NCI-H1694 treated with DMSO at 0.1 percent for 48 hours (cell line): ENCODE data around the gene SEMA3G.

ENCODE experiments used
- DNase-seq: peaks from one replicate; lab custom pipeline; 2025; lab: John Stamatoyannopoulos, UW

The SEMA3G gene

DNA sequence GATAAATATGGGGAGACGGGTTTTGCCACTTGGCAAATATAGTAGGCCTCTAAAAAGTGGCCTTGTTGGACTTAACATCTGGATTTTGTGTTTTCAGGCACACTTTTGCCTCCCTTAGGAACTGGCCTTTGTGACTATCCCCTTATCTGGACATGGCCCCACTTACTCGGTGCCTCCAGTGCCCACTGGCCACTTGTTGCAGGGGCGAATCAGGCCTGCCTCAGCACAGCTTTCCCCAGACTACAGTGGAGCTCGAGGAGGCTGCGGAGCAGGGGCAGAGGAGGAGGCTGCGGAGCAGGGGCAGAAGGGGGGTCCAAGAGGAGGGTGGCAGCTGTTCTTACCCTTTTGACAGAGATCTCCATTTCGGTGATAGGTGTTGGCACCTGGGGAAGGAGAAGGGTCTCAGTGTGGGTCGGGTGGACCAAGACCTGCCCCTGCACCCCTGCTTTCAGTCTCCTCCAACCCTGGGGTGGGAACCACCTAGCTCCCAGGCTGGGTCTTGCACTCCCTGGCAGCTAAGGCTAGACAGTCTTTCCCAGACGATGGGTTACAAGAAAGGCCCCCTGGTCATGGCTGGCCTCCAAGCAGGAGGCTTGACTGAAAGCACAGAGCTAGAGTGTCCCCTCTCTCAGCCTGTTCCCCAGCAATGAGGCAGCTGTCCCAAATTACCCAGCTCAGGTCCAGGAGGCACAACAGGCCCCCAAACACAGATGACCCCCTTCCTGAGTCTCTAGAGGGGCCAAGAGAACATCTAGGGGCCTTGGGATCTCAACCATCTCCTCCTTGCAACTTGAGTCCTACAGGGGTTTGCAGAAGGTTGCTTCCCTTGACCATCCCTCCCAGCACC is 6.1 kb downstream of the SEMA3G start:
- DNase-seq = no peak

DNA sequence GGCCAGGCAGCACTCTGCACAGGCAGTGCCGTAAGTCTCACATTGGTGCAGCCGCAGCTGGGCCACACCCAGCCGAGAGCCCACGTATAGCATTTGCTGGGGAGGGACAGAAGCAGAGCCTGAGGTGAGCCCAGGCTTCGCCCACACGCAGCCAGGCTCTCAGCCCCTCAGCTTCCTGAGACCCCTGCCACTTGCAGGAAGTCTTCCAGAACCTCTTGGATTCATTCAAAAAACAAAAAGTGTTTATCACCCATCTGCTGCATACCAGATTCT is 6.9 kb downstream of the SEMA3G start:
- DNase-seq = no peak

DNA sequence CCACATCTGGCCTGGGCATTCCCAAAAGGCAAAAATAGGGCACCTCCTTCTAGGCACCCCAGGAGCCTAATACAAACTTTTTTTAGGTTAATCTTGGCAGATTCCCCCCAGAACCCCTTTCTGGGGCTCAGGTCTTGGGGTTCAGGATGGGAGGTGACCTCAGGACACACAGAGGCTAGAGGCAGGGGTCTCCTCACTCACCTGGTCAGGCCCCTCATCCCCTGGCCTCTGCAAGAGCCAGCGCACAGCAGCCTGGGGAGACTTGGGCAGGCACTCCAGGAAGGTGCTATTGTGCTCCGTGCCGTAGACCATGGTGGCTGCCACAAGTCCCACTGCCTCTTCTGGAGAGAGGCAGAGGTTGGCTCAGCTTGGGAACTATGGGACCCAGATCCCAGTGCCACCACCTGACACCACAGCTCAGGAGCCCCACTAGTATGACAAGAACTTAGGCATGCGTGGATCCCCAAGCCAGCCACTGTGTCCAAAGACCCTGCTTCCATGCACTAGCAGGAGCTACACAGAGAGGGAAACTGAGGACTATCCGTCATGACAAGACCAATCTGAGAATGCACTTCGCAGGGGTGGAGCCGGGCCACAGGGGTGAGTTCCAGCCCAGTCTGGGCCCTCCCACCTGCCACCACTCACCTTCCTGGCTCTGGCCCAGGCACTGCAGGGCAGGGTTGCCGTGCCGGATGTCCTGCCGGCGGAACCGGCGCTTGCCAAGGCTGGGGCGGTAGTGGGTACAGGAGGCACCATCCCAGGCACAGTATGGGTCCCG is 7.4 kb downstream of the SEMA3G start:
- DNase-seq = no peak

DNA sequence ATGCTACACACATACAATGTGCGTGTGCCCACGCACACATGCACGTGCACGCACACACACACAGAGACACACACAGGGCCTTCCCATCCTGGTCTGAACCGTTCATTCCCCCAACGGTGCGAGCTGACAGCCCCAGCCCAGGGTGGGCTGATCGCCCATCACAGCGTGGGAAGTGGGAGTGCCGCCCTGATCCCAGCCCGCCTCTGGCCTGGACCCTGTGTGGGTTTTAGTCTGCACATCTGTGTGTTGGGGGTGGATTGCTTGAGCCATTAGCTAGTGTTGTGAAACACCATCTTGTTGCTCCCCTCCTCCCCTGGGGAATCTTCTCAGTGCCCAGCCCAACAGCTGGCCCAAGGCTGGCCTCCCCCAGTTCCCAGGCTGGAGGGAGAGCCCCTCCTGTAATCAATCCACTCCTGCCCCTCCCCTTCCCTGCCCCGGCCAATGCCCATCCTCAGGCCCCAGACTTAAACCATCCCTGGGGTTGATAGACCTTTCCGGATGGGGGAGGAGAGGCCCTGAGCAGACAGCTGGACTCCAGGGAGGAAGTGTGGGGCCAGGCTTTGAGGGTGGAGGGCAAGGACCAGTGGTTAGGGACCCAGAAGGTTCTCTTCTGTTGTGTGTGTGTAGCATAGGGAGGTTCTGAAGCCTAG is 8.3 kb downstream of the SEMA3G start:
- no peak for DNase-seq

DNA sequence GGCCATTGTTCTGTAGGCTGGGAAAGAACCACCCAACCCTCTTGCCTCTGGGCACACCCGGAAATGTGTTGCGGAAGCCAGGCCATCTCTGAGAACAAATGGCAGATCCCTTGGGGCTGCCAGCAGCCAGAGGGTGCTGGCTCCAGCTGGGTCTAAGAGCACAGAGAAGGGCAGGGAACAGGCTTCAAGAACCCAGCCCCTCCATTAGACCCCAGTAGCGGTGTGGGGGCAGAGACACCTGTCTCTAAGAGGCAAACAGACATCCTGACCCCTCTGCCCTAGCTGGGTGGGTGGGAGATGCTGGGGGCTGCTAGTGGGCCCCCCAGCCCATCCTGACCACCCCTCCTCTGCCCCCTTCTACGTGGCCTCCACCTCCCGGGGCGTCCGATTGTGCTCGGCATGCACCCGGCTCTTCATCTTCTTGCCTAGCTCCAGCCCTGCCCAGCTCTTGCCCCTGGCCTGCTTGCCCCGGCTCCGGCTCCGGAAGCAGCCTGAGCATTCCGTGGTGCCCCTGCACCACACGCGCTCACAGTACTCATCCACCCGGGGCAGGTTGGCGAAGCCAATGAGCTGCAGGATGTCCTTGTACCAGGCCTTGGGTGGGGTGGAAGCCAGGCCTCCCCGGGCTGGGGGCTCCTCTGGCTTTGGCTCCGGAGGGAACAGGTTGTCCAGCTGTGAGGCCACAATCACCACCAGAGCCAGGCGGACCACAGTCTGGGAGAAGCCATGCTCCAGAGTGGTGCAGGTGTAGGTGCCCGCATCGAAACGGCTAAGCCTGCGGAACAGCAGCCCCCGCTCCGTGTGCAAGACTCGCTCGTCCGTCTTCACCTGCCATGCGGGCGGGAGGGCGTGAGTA is 9.4 kb downstream of the SEMA3G start:
- DNase-seq = no peak

DNA sequence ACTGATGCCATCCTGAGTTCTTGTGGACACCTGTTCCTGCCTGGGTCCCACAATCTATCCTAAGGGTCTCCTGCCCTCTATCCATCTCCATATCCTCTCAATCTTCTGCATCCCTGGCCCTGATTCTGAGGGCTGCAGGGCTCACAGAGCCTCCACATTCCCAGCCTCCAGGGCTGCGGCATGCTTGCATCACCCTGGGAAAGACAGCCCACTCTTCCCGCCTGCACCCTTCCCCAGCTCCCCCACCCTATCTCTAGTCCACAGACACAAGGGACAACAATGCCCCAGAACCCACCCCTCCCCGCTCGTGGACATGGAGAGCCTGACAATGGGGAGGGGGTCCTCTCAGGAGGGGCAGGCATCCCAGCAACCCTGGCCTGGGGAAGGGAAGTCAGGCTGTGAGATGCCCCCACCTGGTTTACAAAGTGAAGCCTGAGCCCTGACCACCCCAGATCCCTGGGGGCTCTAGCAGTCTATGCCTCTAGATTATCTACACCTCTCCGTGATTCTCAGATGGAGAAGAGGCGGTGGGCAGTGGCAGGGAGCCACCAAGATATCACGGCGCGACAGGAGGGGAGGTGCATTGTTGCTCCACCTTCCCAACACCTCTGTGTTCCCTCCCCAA is 10.3 kb downstream of the SEMA3G start:
- DNase-seq = no peak

DNA sequence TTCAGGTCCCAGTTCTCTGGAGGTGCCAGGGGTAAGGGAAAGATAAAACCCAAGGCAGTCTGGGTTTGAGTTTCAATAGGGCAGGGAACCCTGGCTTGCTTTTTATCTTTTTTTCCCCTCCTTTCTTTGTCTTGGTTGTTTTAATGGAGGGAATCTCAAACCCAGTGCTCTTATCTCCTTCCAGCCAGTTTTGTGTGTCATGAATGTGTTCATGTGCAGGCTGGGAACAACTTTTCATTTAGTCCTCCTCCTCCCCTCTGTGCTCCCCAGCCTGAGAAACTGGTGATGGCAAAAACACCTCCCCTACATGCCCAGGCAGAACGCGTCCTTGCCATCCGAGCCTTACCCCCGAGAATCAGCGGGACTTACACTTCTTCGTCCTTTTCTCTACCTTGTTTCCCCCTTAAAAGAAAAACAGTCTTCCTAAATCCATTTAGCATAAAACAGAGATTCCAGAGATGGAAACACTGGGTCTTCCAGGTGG is 10.9 kb downstream of the SEMA3G start:
- no peak for DNase-seq

DNA sequence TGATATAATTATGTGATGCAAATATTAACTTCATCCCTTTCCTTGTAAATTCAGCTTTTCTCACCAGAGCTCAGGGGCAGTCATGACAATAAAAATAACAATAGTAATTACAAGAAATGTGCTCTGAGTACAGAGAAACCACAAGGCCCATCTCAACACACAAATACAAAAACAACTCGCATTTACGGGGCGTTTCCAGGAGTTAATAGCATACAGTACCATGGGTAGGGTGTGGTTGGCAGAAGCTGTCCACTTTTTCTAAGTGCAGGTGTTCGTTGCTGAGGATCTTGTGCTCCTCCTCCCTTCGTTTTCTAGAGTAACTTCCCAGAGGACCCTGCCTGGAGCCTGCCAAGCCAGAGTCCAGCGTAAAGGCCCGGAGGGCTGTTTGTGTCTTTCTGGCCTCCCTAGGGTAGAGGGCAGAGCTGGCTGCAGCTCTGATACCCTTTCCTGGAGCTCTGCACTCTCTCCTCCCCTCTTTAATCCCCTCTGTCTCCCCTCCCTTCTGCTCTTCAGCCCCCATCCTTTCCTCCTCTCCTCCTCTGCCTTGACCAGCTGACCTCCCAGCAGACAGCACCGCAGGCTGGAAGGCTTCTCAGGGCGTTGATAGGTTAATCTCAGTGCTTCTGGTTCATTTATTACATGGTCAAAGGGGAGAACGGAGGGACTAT is 11.4 kb downstream of the SEMA3G start:
- DNase-seq = no peak

DNA sequence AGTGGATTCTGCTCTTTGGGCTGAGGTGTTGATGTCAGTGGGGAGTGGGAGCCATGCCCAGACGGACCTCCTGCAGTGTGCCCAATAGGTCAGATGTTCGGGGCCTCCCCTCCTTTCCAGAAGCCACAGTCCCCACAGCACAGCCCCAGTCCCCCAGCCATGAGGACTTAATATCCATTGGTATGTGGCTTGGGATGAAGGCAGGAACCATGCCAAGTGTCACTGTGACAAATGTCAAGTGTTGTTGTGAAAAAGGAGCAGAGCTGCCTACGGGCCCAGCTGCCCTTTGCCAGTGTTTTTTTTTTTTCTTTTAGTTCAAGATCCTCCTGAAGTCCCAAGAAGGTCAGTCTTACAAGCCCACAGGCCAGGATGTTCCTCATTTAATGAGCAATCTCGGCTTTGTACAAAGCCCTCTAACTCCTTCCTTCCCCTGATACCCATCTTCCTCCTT is 12.2 kb downstream of the SEMA3G start:
- DNase-seq = no peak

DNA sequence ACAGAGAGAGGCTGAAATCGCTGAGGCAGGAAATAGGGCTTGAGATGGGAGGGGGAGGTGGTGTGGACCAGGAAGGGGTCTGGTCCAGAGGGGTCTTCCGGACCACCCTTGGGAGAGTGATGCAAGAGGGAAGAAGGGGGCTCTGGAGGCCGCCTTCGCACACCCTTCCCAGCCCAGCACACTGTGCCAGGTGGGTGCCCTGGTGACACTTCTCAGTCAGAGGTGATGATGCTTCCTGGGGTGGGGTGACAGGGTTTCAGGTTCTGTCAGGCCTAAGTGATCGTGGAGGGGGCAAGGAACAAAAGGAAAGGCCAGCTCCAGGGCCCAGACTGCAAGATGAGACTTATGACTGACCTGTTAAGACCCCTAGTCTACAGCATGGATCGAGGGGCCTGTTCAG is 12.7 kb downstream of the SEMA3G start:
- no peak for DNase-seq

DNA sequence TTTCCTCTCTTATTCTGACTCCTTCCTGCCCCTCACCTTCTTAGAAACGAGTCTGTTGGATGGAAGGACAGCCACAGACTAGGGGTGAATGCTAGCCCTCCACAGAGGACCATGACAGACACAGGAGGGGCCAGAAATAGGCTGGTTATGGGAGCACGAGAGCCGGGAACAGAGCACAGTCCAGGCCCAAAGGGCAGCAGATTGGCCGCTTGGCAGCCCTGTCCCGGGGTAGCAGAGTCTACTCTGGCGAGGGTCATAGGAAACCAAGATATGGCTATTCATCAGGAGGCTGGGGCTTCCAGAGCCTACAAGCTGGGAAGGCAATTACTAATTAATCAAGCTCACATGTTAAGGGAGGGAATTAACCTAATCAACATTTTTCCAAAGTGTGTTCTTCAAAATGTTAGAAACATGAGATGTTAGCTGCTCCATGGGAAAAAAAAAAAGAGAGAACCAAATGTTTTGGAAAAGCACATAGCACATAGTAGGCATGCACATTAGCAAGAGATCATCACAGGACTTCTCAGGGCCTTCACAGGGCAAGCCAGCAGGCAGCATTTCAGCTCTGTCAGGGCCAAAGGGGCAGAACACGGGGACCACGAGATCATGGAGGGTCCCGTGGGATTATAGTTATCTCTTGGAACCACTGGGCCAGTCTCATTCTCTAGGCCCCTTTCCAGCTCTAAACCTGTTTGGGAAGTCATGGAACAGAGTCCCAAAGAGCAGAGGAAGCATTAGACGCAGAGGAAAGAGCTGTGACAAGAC is 13.3 kb downstream of the SEMA3G start:
- no peak for DNase-seq

DNA sequence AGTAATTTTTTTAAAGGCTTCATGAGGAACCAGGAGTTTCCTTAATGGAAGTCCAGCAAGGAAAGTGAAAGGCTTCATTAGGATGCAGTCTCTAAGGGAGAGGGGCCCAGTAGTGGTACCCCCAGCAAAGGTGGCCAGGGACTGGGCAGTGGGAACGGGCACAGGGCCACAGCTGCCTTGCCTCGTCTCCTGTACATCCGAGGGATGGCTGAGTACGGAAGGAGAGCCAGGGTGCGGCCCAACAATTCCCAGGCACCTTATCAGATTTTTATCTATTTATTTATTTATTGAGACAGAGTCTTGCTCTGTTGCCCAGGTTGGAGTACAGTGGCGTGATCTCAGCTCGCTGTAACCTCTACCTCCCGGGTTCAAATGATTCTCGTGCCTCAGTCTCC is 14.5 kb downstream of the SEMA3G start:
- DNase-seq = no peak

DNA sequence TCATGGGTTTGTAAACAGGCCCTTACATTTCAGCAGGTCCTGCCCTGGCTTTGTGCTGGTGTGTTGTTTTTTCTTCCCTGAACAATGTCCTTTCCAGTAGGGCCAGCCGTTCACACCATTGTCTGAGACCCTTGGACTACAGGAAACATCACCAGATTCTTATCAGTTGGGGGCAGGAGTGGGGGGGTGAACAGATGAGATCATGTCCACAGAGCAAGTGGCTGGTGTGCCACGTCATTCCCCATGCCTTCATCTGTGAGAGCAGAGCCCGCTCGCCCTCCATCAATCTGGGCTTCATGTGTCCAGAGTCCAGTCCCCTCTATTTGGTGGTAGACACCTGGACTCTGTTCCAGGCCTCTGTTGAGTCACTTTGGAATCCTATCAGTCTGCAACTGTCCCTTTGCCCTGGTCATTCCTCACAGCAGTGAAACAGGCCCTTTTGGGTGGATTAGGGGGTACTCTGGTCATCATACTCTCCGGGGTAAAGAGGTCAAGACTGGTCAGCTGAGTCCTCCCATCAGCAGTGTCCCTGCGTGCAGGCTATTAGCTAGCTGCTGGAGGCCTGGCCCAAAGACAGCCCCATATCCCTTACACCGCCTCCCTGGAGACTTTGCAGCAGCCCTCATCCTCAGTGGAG is 15.0 kb downstream of the SEMA3G start:
- DNase-seq = no peak

DNA sequence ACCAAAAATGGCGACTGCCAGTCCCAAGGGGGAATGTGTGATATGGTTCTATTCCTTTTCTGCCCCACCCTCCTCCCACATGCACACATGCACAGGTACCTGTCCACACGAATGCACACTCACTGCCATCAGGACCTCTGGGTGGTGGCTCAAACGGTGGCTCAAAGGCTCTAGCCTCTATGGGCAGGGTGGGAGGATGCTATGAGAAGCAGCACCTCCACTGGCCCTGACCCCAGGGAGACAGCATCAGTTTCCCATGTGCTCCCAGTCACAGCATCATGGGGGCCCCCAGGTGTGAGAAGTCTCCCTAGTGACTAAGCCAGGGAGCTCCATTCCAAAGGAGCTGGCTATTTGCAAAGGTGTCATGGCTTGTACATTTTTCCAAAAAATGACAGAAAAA is 15.9 kb downstream of the SEMA3G start:
- DNase-seq = no peak

DNA sequence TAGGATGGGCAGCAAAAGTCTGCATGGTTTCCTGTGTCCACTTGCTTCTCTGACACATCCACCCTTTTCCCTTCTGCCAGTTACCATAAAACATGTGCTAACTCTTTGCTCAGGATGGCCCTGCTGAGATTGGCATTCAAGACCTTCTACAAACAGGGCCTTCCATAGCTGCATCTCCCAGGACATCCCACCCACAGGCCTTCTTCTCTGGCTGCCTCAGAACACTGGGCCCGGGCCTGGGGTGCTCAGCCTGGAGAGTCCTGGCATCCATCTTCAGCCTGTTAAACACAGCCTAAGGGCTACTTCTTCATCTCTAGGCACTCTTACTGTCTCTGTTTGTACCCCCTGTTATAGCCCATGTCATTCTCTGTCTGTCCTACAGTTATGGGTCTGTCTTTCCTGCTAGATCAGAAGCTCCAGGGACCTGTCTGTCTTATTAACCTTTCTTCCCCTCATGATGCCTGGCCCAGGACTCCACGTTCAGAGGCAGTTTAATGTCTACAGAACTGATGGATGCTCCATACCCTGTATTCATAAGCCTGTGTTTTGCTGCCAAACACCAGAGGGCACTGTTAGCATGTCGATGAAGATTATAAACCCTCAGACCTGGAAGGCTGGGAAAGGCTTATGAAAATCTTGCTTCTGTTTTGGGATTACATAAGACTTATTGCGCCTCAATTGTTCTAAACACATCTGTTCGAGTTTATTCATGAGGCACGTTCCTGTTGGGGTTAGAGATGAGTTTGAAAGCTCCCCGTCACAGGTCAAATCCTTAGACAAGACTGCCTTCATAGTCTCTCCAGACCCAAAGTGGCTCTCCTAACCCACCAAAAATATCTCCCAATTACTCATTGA is 16.5 kb downstream of the SEMA3G start:
- DNase-seq = peak; percentile 49

DNA sequence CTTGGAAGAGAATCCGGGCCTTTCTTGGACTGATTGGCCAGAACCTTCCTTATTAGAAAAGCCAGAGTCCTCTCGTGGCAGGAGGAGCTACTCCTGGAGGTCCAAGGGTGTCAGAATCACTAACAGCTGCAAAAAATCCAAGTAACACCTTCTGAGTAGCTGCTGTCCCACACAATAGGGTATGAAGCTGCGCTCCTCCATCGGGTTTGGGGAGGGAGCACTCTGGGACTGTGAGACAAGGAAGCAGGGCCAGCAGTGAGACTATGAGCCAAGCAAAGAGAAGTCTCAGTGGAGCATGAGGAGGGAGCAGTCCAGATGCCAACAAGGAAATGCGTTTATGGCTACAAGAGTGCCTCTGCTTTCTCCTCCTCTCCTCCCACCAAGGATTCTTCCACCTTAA is 21.7 kb downstream of the SEMA3G start:
- no peak for DNase-seq

DNA sequence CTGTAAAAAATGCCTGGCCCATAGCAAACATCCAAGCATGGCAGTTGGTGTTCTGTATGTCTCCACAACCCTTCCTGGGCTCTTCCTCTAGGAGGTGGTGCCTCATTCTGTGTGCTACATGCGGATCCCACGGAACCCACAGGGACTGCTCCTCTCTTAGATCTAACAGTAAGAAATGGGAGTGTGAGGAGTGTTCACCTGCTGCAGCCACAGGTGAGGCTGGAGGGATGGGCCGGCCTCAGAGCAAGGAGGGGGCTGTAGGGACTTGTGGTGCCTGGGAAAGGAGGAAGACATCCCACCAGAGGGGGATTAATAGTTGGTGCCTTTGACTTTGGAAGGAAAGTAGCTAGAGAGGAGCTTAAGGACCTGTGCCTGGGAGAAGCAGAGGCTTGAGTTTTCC is 22.2 kb downstream of the SEMA3G start:
- no peak for DNase-seq

DNA sequence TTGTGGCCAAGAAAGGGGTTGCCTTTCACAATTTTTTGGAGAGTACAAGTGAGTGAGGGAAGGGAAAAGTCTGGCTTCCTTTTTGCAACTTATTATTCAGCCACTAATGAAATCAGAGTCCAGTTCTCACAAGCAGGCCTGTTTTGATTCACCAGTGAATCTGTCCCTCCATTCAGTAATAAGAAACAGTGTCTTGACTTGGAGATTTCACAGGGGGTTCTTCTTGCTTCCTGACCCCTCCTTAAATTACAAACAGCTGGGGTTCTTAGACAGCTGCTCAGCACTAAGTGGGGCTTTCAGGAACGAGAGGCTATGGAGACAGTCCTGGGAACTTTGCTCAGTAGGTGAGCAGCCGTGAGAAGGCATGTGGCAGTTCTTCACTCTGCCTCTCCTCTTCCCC is 24.5 kb downstream of the SEMA3G start:
- no peak for DNase-seq

DNA sequence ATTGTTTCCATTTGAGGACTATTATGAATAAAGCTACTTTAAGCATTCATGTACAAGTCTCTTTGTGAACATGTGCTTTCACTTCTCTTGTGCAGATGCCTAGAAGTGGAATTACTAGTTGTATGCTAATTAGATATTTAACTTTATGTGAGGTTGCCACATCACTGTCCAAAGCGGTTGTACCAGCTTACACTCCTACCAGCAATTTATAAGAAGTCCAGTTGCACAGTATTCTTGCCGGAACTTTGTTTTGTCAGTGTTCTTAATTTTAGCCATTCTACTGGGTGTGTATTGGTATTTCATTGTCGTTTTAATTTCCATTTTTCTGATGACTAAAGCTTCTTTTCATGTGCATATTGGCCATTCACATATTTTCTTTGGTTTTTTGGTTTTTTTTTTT is 29.1 kb downstream of the SEMA3G start:
- DNase-seq = no peak
